ENCODE data around the gene TMEM184A. TPM values are rescaled to one million over a fixed set of nuclear protein-coding genes. Genes with fewer than 3 reads are reported as not detected.

The TMEM184A gene
- total RNA-seq, 1 donor from 2014 or later, result 0.03 TPM

- Mint-ChIP-seq H3K27ac (no peak overlapping the region), H3K36me3 (ENCODE audit: low read depth) (peaks cover 4% of the 10 kb centered on the region), H3K27me3 (ENCODE audit: insufficient read depth) (no peaks in the 10 kb centered on the region), H3K4me3 (no peak overlapping the region), H3K9me3 (no peaks in the 10 kb centered on the region), H3K4me1 (ENCODE audit: low read depth) (peaks cover 18% of the 10 kb centered on the region)
- DNase-seq (ENCODE audit: low spot score), result no peak
- intact Hi-C loops (cut with micrococcal nuclease), result loop anchor here (5.0 kb wide), 1 partner anchor 988 kb away; no protein-coding TSS in a partner anchor
Measured at GRCh38 chr7:1534330-1535099, 21.5 kb downstream of the TMEM184A start.

- Mint-ChIP-seq H3K36me3 (ENCODE audit: low read depth) (peaks cover 4% of the 10 kb centered on the region), H3K4me1 (ENCODE audit: low read depth) (peaks cover 18% of the 10 kb centered on the region), H3K9me3 (no peaks in the 10 kb centered on the region), H3K27me3 (ENCODE audit: insufficient read depth) (no peaks in the 10 kb centered on the region), H3K4me3 (peak overlapping the region; percentile 89), H3K27ac (peak overlapping the region; percentile 68)
- no peak for DNase-seq (ENCODE audit: low spot score)
- intact Hi-C loops (cut with micrococcal nuclease), result loop anchor here (2.0 to 5.0 kb wide), 2 partner anchors 21 to 989 kb away; no protein-coding TSS in a partner anchor
Measured at GRCh38 chr7:1533547-1534329, 22.3 kb downstream of the TMEM184A start.

GRCh38 chr7:1533255-1533546 is 22.8 kb downstream of the TMEM184A start:
- Mint-ChIP-seq H3K27ac (peak overlapping the region; percentile 94), H3K9me3 (no peaks in the 10 kb centered on the region), H3K4me3 (peak overlapping the region; percentile 89), H3K4me1 (ENCODE audit: low read depth) (peaks cover 18% of the 10 kb centered on the region), H3K27me3 (ENCODE audit: insufficient read depth) (no peaks in the 10 kb centered on the region), H3K36me3 (ENCODE audit: low read depth) (peaks cover 4% of the 10 kb centered on the region)
- intact Hi-C loops (cut with micrococcal nuclease), result loop anchor here (2.0 to 5.0 kb wide), 2 partner anchors 20 to 989 kb away; no protein-coding TSS in a partner anchor
- DNase-seq (ENCODE audit: low spot score), result no peak

DNA sequence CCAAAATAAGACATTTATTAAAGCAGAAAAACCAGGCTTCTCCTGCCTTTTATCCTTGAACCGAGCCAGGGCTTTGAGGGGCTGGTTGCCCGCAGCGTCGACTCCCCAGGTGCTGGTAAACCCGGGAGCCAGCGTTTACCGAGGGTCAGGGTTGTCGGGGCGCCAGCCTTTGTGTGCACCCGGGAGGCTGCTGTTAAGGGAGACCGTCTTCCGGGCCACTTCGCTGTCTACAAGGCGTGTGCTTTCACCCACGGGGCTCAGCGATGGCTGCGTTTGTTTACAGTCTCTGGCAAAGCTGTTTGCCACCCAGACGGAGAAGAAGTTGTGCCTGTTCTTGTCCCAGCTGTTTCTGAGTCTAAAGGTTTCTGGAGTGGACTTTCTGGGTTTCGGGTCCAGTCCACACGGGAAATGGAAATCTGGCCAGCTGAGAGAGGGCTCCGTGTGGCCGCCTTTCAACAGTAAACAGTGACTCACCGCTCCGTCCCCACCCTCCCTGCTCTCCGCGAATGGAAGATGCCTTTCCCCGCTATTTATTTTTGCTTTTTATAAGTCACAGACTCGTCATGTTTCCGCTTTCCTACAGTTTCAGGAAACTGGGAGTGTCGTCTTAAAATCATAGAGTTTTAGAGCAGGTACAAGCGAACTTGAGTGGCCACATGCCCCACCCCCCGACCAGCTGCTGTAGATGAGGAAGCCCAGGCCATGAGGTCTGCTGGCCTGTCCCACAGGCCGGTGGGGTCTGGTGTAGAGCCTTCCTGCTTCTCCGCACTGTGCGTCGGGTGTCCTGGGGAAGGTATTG is 23.4 kb downstream of the TMEM184A start:
- Mint-ChIP-seq H3K4me3 (peak overlapping the region; percentile 89), H3K36me3 (ENCODE audit: low read depth) (peaks cover 4% of the 10 kb centered on the region), H3K9me3 (no peaks in the 10 kb centered on the region), H3K4me1 (ENCODE audit: low read depth) (peaks cover 18% of the 10 kb centered on the region), H3K27ac (peak overlapping the region; percentile 94), H3K27me3 (ENCODE audit: insufficient read depth) (no peaks in the 10 kb centered on the region)
- DNase-seq (ENCODE audit: low spot score), result peak; percentile 40
- intact Hi-C loops (cut with micrococcal nuclease), result loop anchor here (1.0 to 5.0 kb wide), 4 partner anchors 20 to 990 kb away; partner anchors contain the start of genes MICALL2 and PSMG3

DNA sequence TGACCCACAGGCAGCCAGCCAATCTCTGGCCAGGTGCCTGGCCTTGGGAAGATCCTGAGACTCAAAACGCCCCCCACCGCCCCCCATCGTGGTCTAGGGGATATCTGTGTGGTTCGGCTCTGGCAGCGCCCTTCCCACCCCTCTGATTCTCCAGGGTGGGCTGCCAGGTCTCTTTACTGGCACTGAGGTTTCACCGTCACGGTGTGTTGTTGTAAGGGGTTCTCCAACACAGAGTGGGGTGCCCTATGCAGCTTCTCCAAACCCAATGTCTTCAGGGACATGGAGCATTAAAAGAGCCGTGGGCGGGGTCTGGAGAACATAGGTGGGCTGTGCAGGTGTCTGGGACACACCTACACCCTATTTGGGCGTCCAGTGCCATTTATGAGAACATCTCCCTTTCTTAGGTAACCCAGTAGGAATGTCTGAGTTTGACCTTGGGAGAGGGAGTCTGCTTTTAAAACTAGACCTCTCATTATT is 24.0 kb downstream of the TMEM184A start:
- Mint-ChIP-seq H3K9me3 (no peaks in the 10 kb centered on the region), H3K27me3 (ENCODE audit: insufficient read depth) (no peaks in the 10 kb centered on the region), H3K27ac (peak overlapping the region; percentile 94), H3K4me1 (ENCODE audit: low read depth) (peaks cover 18% of the 10 kb centered on the region), H3K4me3 (peak overlapping the region; percentile 89), H3K36me3 (ENCODE audit: low read depth) (peaks cover 4% of the 10 kb centered on the region)
- DNase-seq (ENCODE audit: low spot score), result no peak
- intact Hi-C loops (cut with micrococcal nuclease), result loop anchor here (1.0 to 5.0 kb wide), 4 partner anchors 19 to 990 kb away; partner anchors contain the start of genes MICALL2 and PSMG3

- Mint-ChIP-seq H3K4me3 (peak overlapping the region; percentile 89), H3K36me3 (ENCODE audit: low read depth) (peaks cover 3% of the 10 kb centered on the region), H3K27me3 (ENCODE audit: insufficient read depth) (peaks cover 5% of the 10 kb centered on the region), H3K4me1 (ENCODE audit: low read depth) (peaks cover 18% of the 10 kb centered on the region), H3K27ac (peak overlapping the region; percentile 94), H3K9me3 (no peaks in the 10 kb centered on the region)
- intact Hi-C loops (cut with micrococcal nuclease), result loop anchor here (5.0 kb wide), 1 partner anchor 991 kb away; no protein-coding TSS in a partner anchor
- DNase-seq (ENCODE audit: low spot score), result peak; percentile 41
Measured at GRCh38 chr7:1531263-1531978, 24.6 kb downstream of the TMEM184A start.

- Mint-ChIP-seq H3K4me1 (ENCODE audit: low read depth) (peaks cover 18% of the 10 kb centered on the region), H3K27ac (no peak overlapping the region), H3K27me3 (ENCODE audit: insufficient read depth) (peaks cover 6% of the 10 kb centered on the region), H3K9me3 (no peaks in the 10 kb centered on the region), H3K36me3 (ENCODE audit: low read depth) (peaks cover 3% of the 10 kb centered on the region), H3K4me3 (no peak overlapping the region)
- no peak for DNase-seq (ENCODE audit: low spot score)
- intact Hi-C loops (cut with micrococcal nuclease), result loop anchor here (1.0 to 5.0 kb wide), 2 partner anchors 27 to 991 kb away; partner anchors contain the start of gene INTS1
Measured at GRCh38 chr7:1530946-1531262, 25.1 kb downstream of the TMEM184A start.

DNA sequence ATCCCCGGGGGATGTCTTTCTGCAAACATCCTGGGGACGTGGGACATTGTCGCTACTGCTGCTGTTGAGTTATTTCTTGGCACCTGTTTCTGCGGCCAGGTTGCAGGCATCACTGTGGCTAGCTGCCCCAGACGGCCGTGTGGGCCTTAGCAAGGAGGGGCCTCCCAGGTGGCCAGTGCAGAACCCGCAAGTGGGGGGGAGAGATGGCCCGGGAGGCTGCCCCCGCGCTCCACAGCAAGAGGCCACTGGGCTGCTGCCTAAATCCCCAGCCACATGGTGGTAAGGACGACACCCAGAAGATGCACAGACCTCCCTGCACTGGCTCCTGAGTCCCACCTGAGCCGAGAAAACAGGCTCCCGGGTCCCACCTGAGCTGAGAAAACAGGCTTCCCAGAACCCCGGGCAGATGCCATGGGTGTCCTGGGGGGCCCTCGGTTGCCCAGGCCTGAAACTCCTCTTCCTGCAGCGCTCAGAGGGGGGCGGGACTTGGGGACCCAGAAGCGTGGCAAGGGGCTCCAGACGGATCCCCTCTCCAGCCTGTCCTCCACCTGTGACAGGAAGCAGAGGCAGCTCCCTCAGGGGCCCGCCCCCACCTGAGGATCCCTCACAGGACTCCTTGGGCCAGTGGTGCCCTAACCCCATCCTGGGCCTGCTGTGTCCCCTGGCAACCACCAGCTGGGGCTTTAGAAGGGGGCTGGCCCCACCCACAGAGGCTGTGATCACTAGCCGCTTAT is 26.5 kb downstream of the TMEM184A start:
- intact Hi-C loops (cut with micrococcal nuclease), result loop anchor here (1.0 to 5.0 kb wide), 2 partner anchors 25 to 993 kb away; partner anchors contain the start of gene INTS1
- no peak for DNase-seq (ENCODE audit: low spot score)
- peak overlapping the region; percentile 23 for H3K27ac Mint-ChIP-seq
- H3K4me1 Mint-ChIP-seq (ENCODE audit: low read depth), result peaks cover 18% of the 10 kb centered on the region
- peak overlapping the region; percentile 72 for H3K4me3 Mint-ChIP-seq
- no peaks in the 10 kb centered on the region for H3K9me3 Mint-ChIP-seq
- peaks cover 13% of the 10 kb centered on the region for H3K27me3 Mint-ChIP-seq (ENCODE audit: insufficient read depth)
- H3K36me3 Mint-ChIP-seq (ENCODE audit: low read depth), result peaks cover 3% of the 10 kb centered on the region

DNA sequence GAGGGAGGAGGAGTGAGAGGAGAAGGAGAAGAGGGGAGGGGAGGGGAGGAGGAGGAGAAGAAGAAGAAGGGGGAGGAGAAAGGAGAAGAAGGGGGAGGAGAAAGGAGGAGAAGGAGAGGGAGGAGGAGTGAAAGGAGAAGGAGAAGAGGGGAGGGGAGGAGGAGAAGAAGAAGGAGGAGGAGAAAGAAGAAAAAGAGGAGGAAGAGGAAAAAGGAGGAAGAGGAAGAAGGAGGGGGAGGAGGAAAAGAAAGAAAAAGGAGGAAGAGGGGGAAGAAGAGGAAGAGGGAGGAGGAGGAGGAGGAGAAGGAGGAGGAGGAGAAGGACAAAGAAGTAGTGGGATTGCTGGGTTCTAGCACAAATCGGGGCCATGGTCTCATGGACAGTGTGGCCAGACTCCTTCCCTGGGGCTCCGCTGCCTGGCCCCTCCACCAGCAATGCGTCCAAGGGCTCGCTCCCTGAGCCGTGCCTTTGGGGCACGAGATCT is 29.7 kb downstream of the TMEM184A start:
- intact Hi-C loops (cut with micrococcal nuclease), result no loop called here
- Mint-ChIP-seq H3K27ac (no peak overlapping the region), H3K27me3 (ENCODE audit: insufficient read depth) (peaks cover 13% of the 10 kb centered on the region), H3K36me3 (ENCODE audit: low read depth) (no peaks in the 10 kb centered on the region), H3K4me1 (ENCODE audit: low read depth) (no peaks in the 10 kb centered on the region), H3K9me3 (no peaks in the 10 kb centered on the region), H3K4me3 (no peak overlapping the region)
- DNase-seq (ENCODE audit: low spot score), result no peak

DNA sequence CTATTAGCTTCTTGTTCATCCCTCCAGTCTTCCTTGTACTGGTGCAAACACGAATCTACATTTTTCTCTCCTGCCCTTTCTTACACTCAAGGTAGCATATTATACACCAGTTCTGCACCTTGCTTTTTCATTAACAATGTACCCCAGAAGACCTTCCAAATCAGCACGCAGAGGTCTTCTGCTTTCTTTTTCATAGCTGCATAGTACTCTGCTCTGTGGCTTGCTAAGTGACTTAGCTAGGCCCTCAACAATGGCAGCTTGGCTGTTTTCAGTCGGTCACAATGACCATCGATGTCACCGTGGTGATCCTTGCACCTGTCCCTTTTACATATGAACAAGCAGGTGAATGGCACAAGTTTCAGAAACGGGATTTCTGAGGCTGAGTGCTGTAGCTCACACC is 30.6 kb downstream of the TMEM184A start:
- H3K27me3 Mint-ChIP-seq (ENCODE audit: insufficient read depth), result peaks cover 13% of the 10 kb centered on the region
- DNase-seq (ENCODE audit: low spot score), result no peak
- intact Hi-C loops (cut with micrococcal nuclease), result no loop called here
- H3K27ac Mint-ChIP-seq, result no peak overlapping the region
- H3K4me3 Mint-ChIP-seq, result no peak overlapping the region
- no peaks in the 10 kb centered on the region for H3K36me3 Mint-ChIP-seq (ENCODE audit: low read depth)
- H3K9me3 Mint-ChIP-seq, result no peaks in the 10 kb centered on the region
- no peaks in the 10 kb centered on the region for H3K4me1 Mint-ChIP-seq (ENCODE audit: low read depth)

DNA sequence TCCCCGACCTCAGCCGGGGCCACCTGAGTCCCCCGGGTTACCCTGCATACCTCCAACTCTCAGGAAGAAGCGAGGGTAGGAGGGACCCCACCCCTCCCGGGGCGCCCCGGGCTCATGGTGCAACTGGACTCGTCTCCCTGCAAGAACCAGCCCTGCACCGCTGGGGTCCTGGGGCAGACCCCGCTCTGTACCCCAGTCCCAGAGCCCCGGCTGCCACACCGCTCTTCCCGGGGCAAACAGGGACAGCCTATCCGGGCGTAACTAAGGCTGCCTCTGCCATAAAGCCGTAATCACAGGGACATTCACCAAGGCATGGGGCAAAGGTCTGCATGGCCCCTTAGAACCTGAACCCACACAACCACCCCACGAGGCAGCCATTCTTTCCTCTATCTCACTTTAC is 32.2 kb downstream of the TMEM184A start:
- Mint-ChIP-seq H3K27me3 (ENCODE audit: insufficient read depth) (peaks cover 13% of the 10 kb centered on the region), H3K4me1 (ENCODE audit: low read depth) (no peaks in the 10 kb centered on the region), H3K27ac (no peak overlapping the region), H3K9me3 (peaks cover 7% of the 10 kb centered on the region), H3K36me3 (ENCODE audit: low read depth) (no peaks in the 10 kb centered on the region), H3K4me3 (no peak overlapping the region)
- intact Hi-C loops (cut with micrococcal nuclease), result no loop called here
- DNase-seq (ENCODE audit: low spot score), result no peak
